ENCODE measurements around the gene ZNF536.

ZNF536 gene

GRCh38 chr19:30360376-30361106, 11.6 kb upstream of the ZNF536 start:
- no peak overlapping the region for H3K27ac ChIP-seq

DNA sequence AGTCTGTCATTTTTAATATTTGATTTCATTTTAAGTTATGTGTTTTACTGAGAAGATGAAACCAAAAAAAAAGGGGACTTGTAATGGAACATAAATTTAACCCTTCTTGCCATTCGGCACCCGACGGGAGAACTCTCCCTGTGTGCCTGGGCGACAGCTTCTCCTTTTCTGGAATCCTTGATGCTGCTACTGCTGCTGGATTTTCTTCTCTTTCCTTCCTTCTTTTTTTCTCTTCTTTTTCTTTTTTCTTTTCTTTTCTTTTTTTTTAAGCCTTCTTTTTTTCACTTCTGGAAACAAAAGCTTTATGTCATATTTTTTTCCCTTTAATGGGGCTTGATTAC, 11.1 kb upstream of the ZNF536 start:
- no peaks in the 10 kb centered on the region for H3K9me3 ChIP-seq (replicated peaks in 1 of 11)
- peaks cover 6 to 16% (median 11%) of the 10 kb centered on the region in 10 experiments; a peak in 16 of 20 replicates for H3K4me1 ChIP-seq
- H3K4me2 ChIP-seq, result peak overlapping the region in 10 of 11 experiments; percentile 8 to 62 (median 46); a peak in 15 of 22 replicates
- H3K27me3 ChIP-seq, result peaks cover 18 to 28% (median 25%) of the 10 kb centered on the region in 11 experiments
- H3K27ac ChIP-seq, result no peak overlapping the region
- no peak overlapping the region for H3K9ac ChIP-seq
- H3K4me3 ChIP-seq, result no peak overlapping the region
- H4K20me1 ChIP-seq, result peaks cover 0 to 3% (median 0%) of the 10 kb centered on the region in 11 experiments; a peak in 2 of 22 replicates
- TF ChIP-seq Cebpa-rat (IDR thresholded peaks at IDR 0.05), result no peak
- no peaks in the 10 kb centered on the region for H3K36me3 ChIP-seq

More at GRCh38 chr19:30360376-30361106, 11.6 kb upstream of the ZNF536 start:
- H3K9ac ChIP-seq, result no peak overlapping the region
- peaks cover 18 to 28% (median 25%) of the 10 kb centered on the region in 11 experiments for H3K27me3 ChIP-seq
- peaks cover 6 to 16% (median 11%) of the 10 kb centered on the region in 10 experiments; a peak in 16 of 20 replicates for H3K4me1 ChIP-seq
- H3K9me3 ChIP-seq (replicated peaks in 1 of 11), result no peaks in the 10 kb centered on the region
- no peaks in the 10 kb centered on the region for H3K36me3 ChIP-seq
- no peak for TF ChIP-seq Cebpa-rat (IDR thresholded peaks at IDR 0.05)
- H4K20me1 ChIP-seq, result peaks cover 0 to 3% (median 0%) of the 10 kb centered on the region in 11 experiments; a peak in 2 of 22 replicates
- no peak overlapping the region for H3K4me3 ChIP-seq
- H3K4me2 ChIP-seq, result peak overlapping the region in 10 of 11 experiments; percentile 8 to 62 (median 46); a peak in 16 of 22 replicates

- Histone ChIP-seq H3K36me3 (no peaks in the 10 kb centered on the region), H4K20me1 (peaks cover 0 to 3% (median 0%) of the 10 kb centered on the region in 11 experiments; a peak in 2 of 22 replicates), H3K4me3 (no peak overlapping the region), H3K4me2 (no peak overlapping the region), H3K27ac (no peak overlapping the region), H3K4me1 (peaks cover 6 to 16% (median 11%) of the 10 kb centered on the region in 10 experiments; a peak in 16 of 20 replicates), H3K27me3 (peaks cover 18 to 28% (median 25%) of the 10 kb centered on the region in 11 experiments), H3K9me3 (replicated peaks in 1 of 11) (no peaks in the 10 kb centered on the region), H3K9ac (no peak overlapping the region)
- TF ChIP-seq Cebpa-rat (IDR thresholded peaks at IDR 0.05), result no peak
These were observed 10.5 kb upstream of the ZNF536 start for GRCh38 chr19:30361721-30362120.

DNA sequence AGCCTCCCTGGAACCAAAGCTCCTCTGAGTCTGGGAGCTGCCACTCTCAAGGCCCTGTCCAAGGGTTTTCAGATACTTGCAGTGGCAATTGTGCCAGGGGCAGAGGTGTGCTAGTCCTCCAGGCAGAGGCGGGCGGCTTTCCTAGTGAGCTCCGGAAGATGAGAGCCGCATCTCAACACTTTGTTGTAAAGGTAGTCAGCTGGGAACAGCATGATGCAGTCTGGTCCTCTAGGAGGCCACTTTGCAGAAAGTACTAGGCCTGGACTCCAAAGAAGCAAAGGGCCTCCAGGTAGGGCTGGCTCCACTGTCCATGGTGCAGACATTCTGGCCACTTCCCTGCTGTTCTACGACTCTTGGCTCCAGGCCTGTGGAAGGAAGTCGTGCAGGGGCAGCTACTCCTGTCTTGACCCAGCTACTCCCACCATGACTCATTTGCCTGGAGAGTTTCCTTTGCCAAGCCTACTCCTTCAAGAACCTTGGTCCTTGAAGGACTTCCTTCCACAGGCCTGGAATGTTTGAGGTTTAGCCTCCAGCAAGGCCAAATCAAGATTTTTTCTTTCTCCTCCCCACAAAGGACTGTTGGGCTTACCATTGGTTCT, 9.9 kb upstream of the ZNF536 start:
- no peak overlapping the region for H3K4me3 ChIP-seq
- H3K4me2 ChIP-seq, result no peak overlapping the region
- H3K36me3 ChIP-seq, result no peaks in the 10 kb centered on the region
- H3K9ac ChIP-seq, result no peak overlapping the region
- H3K4me1 ChIP-seq, result peaks cover 6 to 16% (median 11%) of the 10 kb centered on the region in 10 experiments; a peak in 16 of 20 replicates
- TF ChIP-seq Cebpa-rat (IDR thresholded peaks at IDR 0.05), result no peak
- no peaks in the 10 kb centered on the region for H3K9me3 ChIP-seq (replicated peaks in 1 of 11)
- no peak overlapping the region for H3K27ac ChIP-seq
- peaks cover 18 to 28% (median 25%) of the 10 kb centered on the region in 11 experiments for H3K27me3 ChIP-seq
- peaks cover 0 to 3% (median 0%) of the 10 kb centered on the region in 11 experiments; a peak in 2 of 22 replicates for H4K20me1 ChIP-seq

DNA sequence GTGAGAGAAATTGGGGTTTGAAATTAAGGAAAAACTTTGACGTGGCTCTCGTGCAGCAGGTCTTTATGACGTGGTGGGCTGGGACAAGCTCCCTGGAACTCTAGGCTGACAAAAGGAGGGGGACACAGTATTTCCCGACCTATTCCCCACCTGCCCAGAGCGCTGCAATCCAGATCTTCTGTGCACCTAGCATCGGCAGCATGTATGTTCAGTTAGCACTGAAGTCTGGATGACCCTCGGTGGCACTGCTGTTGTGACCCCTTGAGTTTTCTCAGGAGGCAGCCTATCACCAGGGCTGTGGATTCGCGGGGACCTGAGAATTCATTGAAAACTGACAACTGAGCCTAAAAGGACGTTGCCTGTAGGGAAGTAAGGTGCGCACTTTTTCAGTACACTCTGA, 9.1 kb upstream of the ZNF536 start:
- no peak overlapping the region for H3K27ac ChIP-seq
- H3K36me3 ChIP-seq, result no peaks in the 10 kb centered on the region
- H3K4me1 ChIP-seq, result peaks cover 6 to 16% (median 11%) of the 10 kb centered on the region in 10 experiments; a peak in 16 of 20 replicates
- no peak overlapping the region for H3K4me2 ChIP-seq
- H3K27me3 ChIP-seq, result peaks cover 18 to 28% (median 25%) of the 10 kb centered on the region in 11 experiments
- H3K9ac ChIP-seq, result no peak overlapping the region
- no peak for TF ChIP-seq Cebpa-rat (IDR thresholded peaks at IDR 0.05)
- H4K20me1 ChIP-seq, result peaks cover 0 to 3% (median 0%) of the 10 kb centered on the region in 11 experiments; a peak in 2 of 22 replicates
- H3K9me3 ChIP-seq (replicated peaks in 1 of 11), result no peaks in the 10 kb centered on the region
- no peak overlapping the region for H3K4me3 ChIP-seq

DNA sequence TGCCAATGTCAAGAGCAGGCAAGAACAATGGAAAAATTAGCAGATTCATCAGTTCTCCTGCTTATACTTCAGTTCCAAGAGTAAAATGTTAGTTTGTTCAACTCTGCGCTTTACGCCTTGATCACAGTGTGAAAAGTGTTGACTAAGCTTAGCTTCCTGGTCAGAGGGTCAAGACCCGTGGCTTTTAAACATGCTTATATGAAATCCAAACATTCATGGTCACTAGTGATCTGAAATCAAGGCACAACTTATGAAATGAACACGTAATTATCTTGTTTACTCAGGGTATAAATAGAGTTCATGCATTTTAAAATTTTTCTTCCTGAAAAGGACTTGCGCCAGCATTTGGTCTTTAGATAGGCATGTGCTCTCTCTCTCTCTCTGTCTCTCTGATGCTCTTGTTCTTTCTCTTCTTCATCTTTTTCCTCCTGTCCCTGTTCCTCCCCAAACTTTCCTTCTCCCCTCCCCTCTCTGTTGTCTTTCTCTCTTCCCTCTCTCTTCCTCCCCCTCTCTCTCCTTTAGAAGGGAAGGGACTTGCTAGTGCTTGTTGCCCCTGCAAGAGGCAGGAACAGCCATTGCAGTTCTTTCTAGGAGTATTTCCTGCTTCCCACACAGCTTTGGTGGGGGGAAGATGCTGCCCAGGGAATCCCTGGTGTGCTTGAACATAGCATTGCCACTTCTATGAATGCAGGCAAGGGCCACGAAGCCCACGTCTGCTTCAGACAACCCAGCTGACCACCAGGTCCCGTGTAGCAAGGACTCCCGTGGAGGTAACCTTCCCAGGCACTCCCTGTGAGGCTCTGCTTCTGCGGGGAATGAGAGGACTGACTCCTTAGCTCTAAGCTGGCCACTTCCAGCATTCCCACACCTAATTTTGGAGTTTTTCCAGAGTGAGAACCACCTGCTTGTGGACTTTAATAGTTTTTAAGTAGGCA, 7.1 kb upstream of the ZNF536 start:
- H3K9me3 ChIP-seq (replicated peaks in 1 of 11), result no peaks in the 10 kb centered on the region
- peaks cover 6 to 12% (median 11%) of the 10 kb centered on the region in 10 experiments; a peak in 16 of 20 replicates for H3K4me1 ChIP-seq
- H3K4me3 ChIP-seq, result no peak overlapping the region
- H3K27ac ChIP-seq, result no peak overlapping the region
- H4K20me1 ChIP-seq, result no peaks in the 10 kb centered on the region
- H3K9ac ChIP-seq, result no peak overlapping the region
- no peak for TF ChIP-seq Cebpa-rat (IDR thresholded peaks at IDR 0.05)
- no peak overlapping the region for H3K4me2 ChIP-seq
- H3K27me3 ChIP-seq, result peaks cover 10 to 15% (median 14%) of the 10 kb centered on the region in 11 experiments
- H3K36me3 ChIP-seq, result no peaks in the 10 kb centered on the region

DNA sequence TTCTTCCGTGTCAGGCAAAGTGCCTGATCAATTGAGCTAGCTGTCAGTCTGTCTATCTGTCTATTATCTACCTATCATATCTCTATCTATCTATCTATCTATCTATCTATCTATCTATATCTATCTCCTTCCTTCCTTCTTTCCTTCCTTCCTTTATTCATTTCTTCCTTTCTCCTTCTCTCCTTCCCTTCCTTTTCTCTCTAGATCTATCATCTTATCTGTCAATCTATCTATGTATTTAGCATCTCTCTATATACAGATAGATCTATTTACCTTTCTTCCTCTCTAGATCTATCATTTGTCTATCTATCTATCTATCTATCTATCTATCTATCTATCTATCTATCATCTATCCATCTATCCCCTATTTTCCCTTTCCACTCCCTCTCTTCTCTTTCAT, 5.9 kb upstream of the ZNF536 start:
- peaks cover 0 to 1% (median under 1%) of the 10 kb centered on the region in 10 experiments; a peak in 3 of 20 replicates for H3K4me1 ChIP-seq
- peaks cover 0 to 3% (median 3%) of the 10 kb centered on the region in 11 experiments; a peak in 16 of 22 replicates for H3K27me3 ChIP-seq

DNA sequence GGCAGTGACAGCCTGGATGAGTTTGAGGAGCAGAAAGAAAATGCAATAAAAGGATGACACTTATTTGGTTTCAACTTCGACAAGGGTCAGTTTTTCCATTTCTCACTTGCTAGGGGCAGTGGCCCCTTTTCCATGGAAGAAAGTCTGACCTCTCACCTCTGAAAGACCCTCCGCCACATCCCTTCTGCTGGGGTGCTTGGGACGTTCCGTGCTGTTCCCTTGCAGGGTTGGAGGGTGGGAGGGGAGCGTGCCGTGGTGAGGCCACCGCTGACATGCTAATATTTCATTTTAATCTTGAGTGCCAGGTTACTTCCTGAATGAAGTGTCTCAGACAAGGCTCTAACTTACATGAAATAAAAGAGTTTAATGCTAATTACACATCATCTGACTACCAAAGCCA, 5.2 kb upstream of the ZNF536 start:
- Histone ChIP-seq H3K4me2 (no peak overlapping the region), H3K4me1 (no peaks in the 10 kb centered on the region), H3K36me3 (no peaks in the 10 kb centered on the region), H3K9ac (no peak overlapping the region), H4K20me1 (no peaks in the 10 kb centered on the region), H3K4me3 (no peak overlapping the region), H3K9me3 (replicated peaks in 1 of 11) (no peaks in the 10 kb centered on the region), H3K27ac (no peak overlapping the region), H3K27me3 (no peaks in the 10 kb centered on the region; a peak in 2 of 22 replicates)
- TF ChIP-seq Cebpa-rat (IDR thresholded peaks at IDR 0.05), result no peak

More for the DNA sequence above, 5.9 kb upstream of the ZNF536 start:
- no peak overlapping the region for H3K9ac ChIP-seq
- no peak overlapping the region for H3K4me2 ChIP-seq
- no peaks in the 10 kb centered on the region for H4K20me1 ChIP-seq
- H3K27ac ChIP-seq, result no peak overlapping the region
- no peaks in the 10 kb centered on the region for H3K36me3 ChIP-seq
- H3K9me3 ChIP-seq (replicated peaks in 1 of 11), result no peaks in the 10 kb centered on the region
- no peak overlapping the region for H3K4me3 ChIP-seq
- TF ChIP-seq Cebpa-rat (IDR thresholded peaks at IDR 0.05), result no peak

All from BLaER1 treated with 17β-estradiol and CSF1 and Interleukin-3, amounts not matched to agents 10 nM and 100 nM (cell line).